Measurements from ENCODE around the gene CD99.

Gene CD99

DNA sequence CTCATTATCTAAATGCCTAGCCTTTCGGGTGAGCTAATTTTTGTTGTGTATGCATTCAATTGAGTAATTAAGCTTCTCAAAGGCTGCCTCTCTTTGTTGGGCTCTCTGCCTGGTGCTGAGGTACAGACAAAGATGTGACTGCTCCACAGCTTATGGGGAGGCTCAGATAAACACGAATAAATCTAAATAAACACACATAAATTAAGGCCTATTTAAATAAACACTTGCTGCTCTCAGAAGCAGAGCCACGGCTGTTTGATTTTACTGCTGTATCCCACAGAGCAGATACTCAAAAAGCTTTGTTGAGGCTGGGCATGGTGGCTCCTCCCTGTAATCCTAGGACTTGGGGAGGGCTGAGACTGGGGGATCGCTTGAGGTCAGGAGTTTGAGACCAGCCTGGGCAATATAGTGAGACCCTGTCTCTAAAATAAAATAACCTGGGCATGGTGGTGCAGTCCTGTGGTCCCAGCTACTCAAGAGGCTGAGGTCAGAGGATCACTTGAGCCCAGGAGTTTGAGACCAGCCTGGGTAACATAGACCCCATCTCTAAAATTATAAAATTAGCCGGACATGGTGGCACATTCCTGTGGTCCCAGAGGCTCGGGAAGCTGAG, 8.4 kb upstream of the CD99 start:
- ATAC-seq (ENCODE audit: low read depth) (no peak), DNase-seq (ENCODE audit: low spot score in 2 of 2) (no peak)
- no peak overlapping the region for H3K4me3 Mint-ChIP-seq
- no peak overlapping the region for H3K27ac Mint-ChIP-seq
- H3K27me3 Mint-ChIP-seq, result peaks cover 9% of the 10 kb centered on the region
- H3K4me1 Mint-ChIP-seq, result no peaks in the 10 kb centered on the region
- peaks cover 5% of the 10 kb centered on the region for H3K9me3 Mint-ChIP-seq
- peaks cover 10% of the 10 kb centered on the region for H3K36me3 Mint-ChIP-seq

- peaks cover 9% of the 10 kb centered on the region for H3K27me3 Mint-ChIP-seq
- peaks cover 5% of the 10 kb centered on the region for H3K9me3 Mint-ChIP-seq
- DNase-seq (ENCODE audit: low spot score in 2 of 2), result no peak
- H3K27ac Mint-ChIP-seq, result no peak overlapping the region
- no peak overlapping the region for H3K4me3 Mint-ChIP-seq
- H3K4me1 Mint-ChIP-seq, result no peaks in the 10 kb centered on the region
- peaks cover 10% of the 10 kb centered on the region for H3K36me3 Mint-ChIP-seq
- ATAC-seq (ENCODE audit: low read depth), result no peak
These were observed 6.8 kb upstream of the CD99 start for GRCh38 chrX:2684256-2684655.

DNA sequence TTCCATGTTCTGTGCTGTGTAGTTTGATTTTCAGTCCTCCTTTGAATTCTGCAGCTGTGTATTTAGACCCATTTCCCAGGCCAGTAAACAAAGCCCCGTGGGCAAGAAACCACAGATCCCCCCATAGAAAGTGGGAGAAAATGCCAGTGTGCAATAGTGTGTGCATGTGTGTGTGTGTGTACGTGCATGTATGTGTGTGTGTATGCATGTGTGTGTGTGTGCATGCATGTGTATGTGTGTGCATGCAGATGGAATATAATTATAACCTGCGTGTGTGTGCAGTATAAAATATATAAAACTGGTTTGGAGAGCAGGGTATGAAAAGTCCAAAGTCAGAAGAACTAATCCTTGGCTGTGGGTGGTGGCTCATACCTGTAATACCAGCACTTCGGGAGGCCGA, 5.2 kb upstream of the CD99 start:
- H3K4me1 Mint-ChIP-seq, result peaks cover 2% of the 10 kb centered on the region
- no peak overlapping the region for H3K4me3 Mint-ChIP-seq
- no peak for ATAC-seq (ENCODE audit: low read depth)
- H3K27ac Mint-ChIP-seq, result no peak overlapping the region
- peaks cover 3% of the 10 kb centered on the region for H3K9me3 Mint-ChIP-seq
- peaks cover 4% of the 10 kb centered on the region for H3K36me3 Mint-ChIP-seq
- peaks cover 8% of the 10 kb centered on the region for H3K27me3 Mint-ChIP-seq
- no peak for DNase-seq (ENCODE audit: low spot score in 2 of 2)

DNA sequence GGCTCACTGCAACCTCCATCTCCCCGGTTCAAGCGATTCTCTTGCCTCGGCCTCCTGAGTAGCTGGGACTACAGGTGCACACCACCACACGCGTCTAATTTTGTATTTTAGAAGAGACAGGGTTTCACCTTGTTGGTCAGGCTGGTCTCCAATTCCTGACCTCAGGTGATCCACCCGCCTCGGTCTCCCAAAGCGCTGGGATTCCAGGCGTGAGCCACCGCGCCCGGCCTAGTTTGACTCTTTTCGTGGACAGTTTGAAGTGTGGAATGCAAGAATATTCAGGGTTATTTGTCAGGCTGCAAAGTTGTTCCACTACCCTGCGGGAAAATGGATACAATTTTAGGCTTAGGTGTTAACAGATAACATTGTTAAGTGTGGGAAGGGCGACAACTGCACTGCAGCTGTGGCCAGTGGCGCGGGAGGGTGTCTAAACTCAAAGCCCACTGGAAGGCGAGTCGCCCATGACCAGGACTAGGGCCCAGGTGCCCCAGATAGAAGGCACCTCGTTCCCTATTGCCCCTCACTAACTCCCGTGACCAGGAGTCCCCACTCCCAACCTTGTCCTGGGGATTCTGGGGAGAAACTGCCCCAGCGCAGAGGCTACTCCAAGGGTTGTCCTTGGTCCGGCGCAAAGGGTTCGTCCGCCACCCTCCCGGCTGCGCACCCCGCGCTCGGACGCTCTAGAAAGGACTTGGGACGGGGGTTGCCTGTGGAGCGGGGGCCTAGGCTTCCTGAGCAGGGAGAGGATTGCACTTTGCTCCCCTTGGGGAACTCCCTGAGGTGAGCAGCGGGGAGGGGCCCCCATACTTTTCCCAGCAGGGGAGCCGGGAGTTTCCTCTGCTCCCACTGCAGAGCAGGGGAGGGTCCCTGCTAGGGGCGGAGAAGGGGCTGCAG, 1.1 kb upstream of the CD99 start:
- Mint-ChIP-seq H3K36me3 (no peaks in the 10 kb centered on the region), H3K27ac (peak overlapping the region; percentile 31), H3K27me3 (no peaks in the 10 kb centered on the region), H3K4me3 (peak overlapping the region; percentile 90), H3K4me1 (peaks cover 20% of the 10 kb centered on the region), H3K9me3 (no peaks in the 10 kb centered on the region)
- DNase-seq (ENCODE audit: low spot score in 2 of 2) (no peak), ATAC-seq (ENCODE audit: low read depth) (no peak)

DNA sequence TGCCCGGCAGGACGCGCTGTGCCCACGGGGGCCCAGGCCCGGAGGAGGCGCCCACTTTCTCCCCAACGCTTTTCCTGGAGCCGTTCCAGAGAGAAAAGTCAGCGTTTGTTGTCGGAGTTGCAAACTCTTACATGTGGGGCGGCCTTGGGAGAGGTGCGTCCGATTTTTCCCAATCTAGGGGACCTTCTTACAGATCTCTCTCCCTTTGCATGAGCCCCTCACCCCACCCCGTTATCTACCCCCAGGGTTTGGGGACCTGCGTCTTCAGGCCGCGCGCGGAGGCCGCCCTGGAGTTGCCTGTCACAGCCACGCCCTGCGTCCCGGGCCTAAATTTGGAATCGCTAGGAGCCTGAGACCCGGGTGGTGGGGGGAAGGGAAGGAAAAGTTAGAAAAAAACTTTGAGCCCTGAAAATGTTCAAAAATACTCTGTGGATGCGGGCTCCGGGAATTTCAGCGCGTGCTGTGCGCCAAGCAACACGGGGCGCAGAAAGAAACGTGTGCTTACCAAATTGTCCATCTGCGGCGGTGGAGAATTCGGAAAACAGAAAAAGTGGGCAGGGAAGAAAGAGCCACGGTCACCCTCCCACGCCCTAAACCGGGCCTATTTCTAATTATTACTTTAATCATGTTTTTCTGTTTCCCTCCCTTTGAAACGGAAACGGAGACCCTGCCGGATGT, 587 bp downstream of the CD99 start:
- Mint-ChIP-seq H3K36me3 (peaks cover 2% of the 10 kb centered on the region), H3K27ac (peak overlapping the region; percentile 68), H3K27me3 (no peaks in the 10 kb centered on the region), H3K4me3 (peak overlapping the region; percentile 90), H3K4me1 (peaks cover 31% of the 10 kb centered on the region), H3K9me3 (no peaks in the 10 kb centered on the region)
- DNase-seq (ENCODE audit: low spot score in 2 of 2), result no peak
- ATAC-seq (ENCODE audit: low read depth), result peak; percentile 2

- Mint-ChIP-seq H3K36me3 (peaks cover 3% of the 10 kb centered on the region), H3K27ac (peak overlapping the region; percentile 68), H3K9me3 (no peaks in the 10 kb centered on the region), H3K4me1 (peaks cover 39% of the 10 kb centered on the region), H3K4me3 (peak overlapping the region; percentile 90), H3K27me3 (no peaks in the 10 kb centered on the region)
- ATAC-seq (ENCODE audit: low read depth) (no peak), DNase-seq (ENCODE audit: low spot score in 2 of 2) (no peak)
These were observed 1.4 kb downstream of the CD99 start for GRCh38 chrX:2692221-2693112.

DNA sequence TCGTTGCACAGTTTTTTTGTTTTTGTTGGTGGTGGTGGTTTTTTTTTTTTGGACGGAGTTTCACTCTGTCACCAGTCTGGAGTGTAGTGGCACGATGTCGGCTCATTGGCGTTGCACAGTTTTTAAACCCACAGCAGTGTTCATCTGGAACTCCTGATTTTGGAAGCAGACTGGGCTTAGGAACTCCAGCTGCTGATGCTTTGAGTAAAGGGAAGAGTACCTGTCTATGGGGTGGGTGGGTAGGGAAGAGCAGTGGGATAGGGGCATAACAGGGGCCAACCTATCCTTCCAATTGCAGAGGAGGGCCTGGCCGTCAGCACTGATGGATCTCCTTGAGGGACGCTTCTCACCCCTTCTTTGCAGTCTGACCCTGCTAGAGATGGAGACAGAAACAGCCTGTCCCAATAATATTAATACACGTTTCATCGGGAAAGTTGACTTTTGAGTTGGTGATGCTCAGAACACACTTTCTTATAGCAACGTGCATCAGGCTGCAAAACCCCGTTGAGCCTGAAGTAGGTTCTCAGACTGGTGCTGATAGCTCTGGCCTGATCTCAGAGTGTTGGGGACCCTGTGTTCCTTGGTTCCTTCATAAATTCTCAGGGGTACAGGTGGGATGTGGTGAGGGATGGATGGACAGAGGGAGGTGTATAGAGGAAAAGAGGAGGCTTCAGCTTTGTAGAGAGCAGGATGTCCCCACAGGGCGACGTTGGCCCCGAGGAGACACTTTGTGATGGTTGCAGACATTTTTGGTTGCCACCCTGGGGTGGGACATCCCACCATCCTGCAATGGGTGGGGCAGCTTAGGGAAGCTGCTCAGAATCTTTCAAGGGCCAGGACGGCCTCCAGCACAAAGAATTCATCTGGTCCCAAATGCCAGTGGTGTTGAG, 2.3 kb downstream of the CD99 start:
- ATAC-seq (ENCODE audit: low read depth) (no peak), DNase-seq (ENCODE audit: low spot score in 2 of 2) (no peak)
- Mint-ChIP-seq H3K4me1 (peaks cover 46% of the 10 kb centered on the region), H3K4me3 (peak overlapping the region; percentile 90), H3K9me3 (no peaks in the 10 kb centered on the region), H3K27ac (peak overlapping the region; percentile 68), H3K36me3 (peaks cover 3% of the 10 kb centered on the region), H3K27me3 (no peaks in the 10 kb centered on the region)

DNA sequence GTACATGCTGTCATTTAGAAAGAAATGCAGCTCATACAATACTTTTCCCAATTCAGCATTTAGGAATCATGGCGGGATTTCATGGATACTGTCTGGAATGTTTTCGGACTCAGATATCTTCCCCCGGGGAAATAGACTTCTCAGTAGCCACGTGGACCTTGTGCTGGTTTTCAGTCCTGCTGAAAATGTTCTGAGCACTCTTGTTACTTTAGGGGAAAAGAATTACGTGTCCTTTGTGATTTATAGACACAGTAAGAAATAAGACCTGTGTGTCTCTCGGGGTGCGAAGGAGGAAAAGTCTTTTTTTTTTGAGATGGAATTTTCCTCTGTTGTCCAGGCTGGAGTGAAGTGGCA, 3.8 kb downstream of the CD99 start:
- DNase-seq (ENCODE audit: low spot score in 2 of 2) (no peak), ATAC-seq (ENCODE audit: low read depth) (no peak)
- Mint-ChIP-seq H3K4me1 (peaks cover 53% of the 10 kb centered on the region), H3K9me3 (no peaks in the 10 kb centered on the region), H3K27me3 (no peaks in the 10 kb centered on the region), H3K36me3 (peaks cover 5% of the 10 kb centered on the region), H3K4me3 (no peak overlapping the region), H3K27ac (peak overlapping the region; percentile 67)

DNA sequence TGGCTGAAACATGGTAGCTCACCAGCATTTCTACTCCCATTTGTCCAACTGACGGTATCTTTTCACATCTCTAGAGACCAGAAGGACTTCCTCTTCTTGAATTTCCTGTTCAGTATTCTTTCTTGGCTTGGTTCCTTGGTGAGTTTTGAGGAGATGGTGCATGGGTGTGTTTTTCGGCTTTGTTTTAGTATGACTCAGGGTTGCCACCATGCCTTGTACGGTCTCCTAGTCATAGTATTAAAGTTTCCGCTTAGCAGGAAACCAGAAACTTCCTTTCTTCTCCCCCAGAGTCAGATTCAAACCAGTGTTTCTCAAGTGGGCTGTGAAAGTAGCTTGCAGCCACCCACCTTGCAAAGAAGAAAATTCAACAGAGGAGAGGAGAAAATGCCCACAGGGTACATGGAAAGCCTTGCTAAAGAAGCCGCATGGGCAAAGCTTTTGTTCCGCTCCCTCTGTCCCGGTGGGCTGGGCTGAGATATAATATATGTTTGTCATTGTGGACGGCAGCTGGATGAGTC, 5.7 kb downstream of the CD99 start:
- DNase-seq (ENCODE audit: low spot score in 2 of 2) (no peak), ATAC-seq (ENCODE audit: low read depth) (peak; percentile 75)
- Mint-ChIP-seq H3K27me3 (no peaks in the 10 kb centered on the region), H3K4me3 (peak overlapping the region; percentile 61), H3K36me3 (peaks cover 15% of the 10 kb centered on the region), H3K9me3 (peaks cover 7% of the 10 kb centered on the region), H3K4me1 (peaks cover 68% of the 10 kb centered on the region), H3K27ac (peak overlapping the region; percentile 74)

DNA sequence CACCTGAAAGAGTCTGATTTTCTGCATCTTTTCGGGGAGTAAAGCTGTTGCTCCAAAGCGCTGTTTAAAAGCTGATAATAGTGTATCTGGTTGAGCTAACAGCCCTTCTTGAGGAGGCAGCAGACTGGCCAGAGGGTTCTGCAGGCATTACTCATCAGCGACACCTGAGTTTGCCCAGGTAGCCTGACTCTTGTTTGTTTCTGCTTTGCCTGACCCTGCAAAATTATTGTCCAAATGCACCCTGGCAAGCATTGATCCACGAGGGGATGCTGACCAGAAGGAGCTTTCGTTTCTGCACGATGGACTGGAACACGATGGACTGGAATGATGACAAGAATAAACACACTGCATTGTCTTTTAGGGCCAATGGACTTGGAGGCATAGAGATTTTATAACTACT, 6.2 kb downstream of the CD99 start:
- peaks cover 7% of the 10 kb centered on the region for H3K9me3 Mint-ChIP-seq
- ATAC-seq (ENCODE audit: low read depth) (no peak), DNase-seq (ENCODE audit: low spot score in 2 of 2) (no peak)
- H3K27ac Mint-ChIP-seq, result peak overlapping the region; percentile 74
- peaks cover 69% of the 10 kb centered on the region for H3K4me1 Mint-ChIP-seq
- H3K36me3 Mint-ChIP-seq, result peaks cover 15% of the 10 kb centered on the region
- peak overlapping the region; percentile 61 for H3K4me3 Mint-ChIP-seq
- no peaks in the 10 kb centered on the region for H3K27me3 Mint-ChIP-seq

GRCh38 chrX:2697741-2698299, 6.7 kb downstream of the CD99 start:
- no peaks in the 10 kb centered on the region for H3K27me3 Mint-ChIP-seq
- ATAC-seq (ENCODE audit: low read depth) (no peak), DNase-seq (ENCODE audit: low spot score in 2 of 2) (no peak)
- peaks cover 7% of the 10 kb centered on the region for H3K9me3 Mint-ChIP-seq
- H3K4me1 Mint-ChIP-seq, result peaks cover 64% of the 10 kb centered on the region
- peak overlapping the region; percentile 61 for H3K4me3 Mint-ChIP-seq
- H3K27ac Mint-ChIP-seq, result peak overlapping the region; percentile 74
- H3K36me3 Mint-ChIP-seq, result peaks cover 15% of the 10 kb centered on the region

DNA sequence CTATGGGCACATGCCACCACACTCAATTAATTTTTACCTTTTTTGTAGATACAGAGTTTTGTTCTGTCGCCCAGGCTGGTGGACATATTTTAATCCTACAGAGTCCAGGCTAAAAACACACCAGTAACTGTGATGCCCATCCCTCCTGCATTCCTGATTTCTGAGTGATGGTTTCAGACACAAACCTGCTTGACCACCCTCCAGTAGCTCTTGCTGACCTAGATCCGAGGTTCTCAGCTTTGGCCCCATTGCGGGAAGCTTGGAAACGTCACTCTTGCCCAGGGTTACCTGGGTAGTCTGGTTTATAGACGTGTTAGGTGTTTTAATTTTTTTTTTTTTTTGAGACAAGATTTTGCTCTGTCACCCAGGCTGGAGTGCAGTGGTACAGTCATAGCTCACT, 7.5 kb downstream of the CD99 start:
- peaks cover 15% of the 10 kb centered on the region for H3K36me3 Mint-ChIP-seq
- H3K4me1 Mint-ChIP-seq, result peaks cover 56% of the 10 kb centered on the region
- no peak overlapping the region for H3K27ac Mint-ChIP-seq
- ATAC-seq (ENCODE audit: low read depth) (no peak), DNase-seq (ENCODE audit: low spot score in 2 of 2) (no peak)
- H3K27me3 Mint-ChIP-seq, result no peaks in the 10 kb centered on the region
- H3K9me3 Mint-ChIP-seq, result peaks cover 7% of the 10 kb centered on the region
- H3K4me3 Mint-ChIP-seq, result peak overlapping the region; percentile 39
